Peyer's patch (tissue), 4 donors: ENCODE results near the gene CCNJ. TPM values are rescaled to one million over a fixed set of nuclear protein-coding genes. Genes with fewer than 3 reads are reported as not detected.
A peak's percentile ranks its signal among the peaks of the same experiment; 100 is the strongest.
"Not testable (repeated sequence)": the region's sequence is repeated elsewhere in the genome, so short reads cannot be mapped to it uniquely, and the experiment has no call there.

Experiments
- DNase-seq, 3 donors: peaks; one replicate each; pipeline ENCODE4 v3.0.0-alpha.2; 2017 to 2019
- H3K27ac ChIP-seq, 4 donors: fragments of 200-600 bp; sonication (generic); one replicate each; pipeline ENCODE4 v1.5.1; 2016 to 2019
- H3K27me3 ChIP-seq, 2 donors: fragments of 200-600 bp; sonication (generic); one replicate each; pipeline ENCODE4 v1.5.1; 2019
- H3K36me3 ChIP-seq, 3 donors: fragments of 200-600 bp; sonication (generic); one replicate each; pipeline ENCODE4 v1.5.1; 2016 to 2019
- H3K4me1 ChIP-seq, 4 donors: fragments of 200-600 bp; sonication (generic); one replicate each; pipeline ENCODE4 v1.5.1; 2016 to 2019
- H3K4me3 ChIP-seq, 4 donors: fragments of 200-600 bp; sonication (generic); 1 replicate in 3 of 4; 2 replicates in 1 of 4; pipeline ENCODE4 v1.5.1; 2016 to 2019; ENCODE audit warnings: mild to moderate bottlenecking in 1 of 4
- H3K9me3 ChIP-seq, 4 donors: fragments of 200-600 bp; sonication (generic); one replicate each; pipeline ENCODE4 v1.5.1; 2016 to 2019; ENCODE audit warnings: mild to moderate bottlenecking in 1 of 4
- CTCF ChIP-seq, 6 experiments: fragments of 450-650 bp in 4 of 6; fragments of 200-600 bp in 2 of 6; sonication (generic) in 1 of 6; IDR thresholded peaks; one replicate each; pipeline ENCODE4 v1.5.1; 2017 to 2019; ENCODE audit warnings: antibody characterized with exemption in 6 of 6, mild to moderate bottlenecking in 3 of 6, moderate library complexity in 1 of 6
- POLR2A ChIP-seq, 2 donors: fragments of 450-650 bp; IDR thresholded peaks; one replicate each; pipeline ENCODE4 v1.5.1; 2017; ENCODE audit warnings: antibody characterized with exemption in 2 of 2, mild to moderate bottlenecking in 2 of 2, moderate library complexity in 2 of 2
- total RNA-seq, 4 donors: library from RNA; depleted of rRNA; stranded (reverse); fragments of >200 nt; gene quantifications; one replicate each; pipeline ENCODE4 v1.1.0, GENCODE V29; 2016

CCNJ gene
- 1 to 10 TPM; 1.7 to 5.8 (median 4.5) TPM for total RNA-seq

- no peaks in the 10 kb centered on the region for H3K36me3 ChIP-seq
Measured at GRCh38 chr10:96043033-96043892, at the start of gene CCNJ. Gene CCNJ, plus strand, starts transcription at chr10:96043583. Its CDS starts 811 bp downstream, at chr10:96044394.

GRCh38 chr10:95994376-95994775, 49.0 kb upstream of the CCNJ start:
- not testable (repeated sequence) for H3K36me3 ChIP-seq, H3K4me3 ChIP-seq, H3K27ac ChIP-seq, H3K9me3 ChIP-seq, H3K4me1 ChIP-seq, H3K27me3 ChIP-seq, DNase-seq

More at GRCh38 chr10:96043033-96043892, at the start of gene CCNJ:
- Histone ChIP-seq H3K27ac (peak within 1 kb of the TSS; percentile 78 to 89 (median 85)), H3K27me3 (no peaks in the 10 kb centered on the region), H3K4me3 (peak within 1 kb of the TSS; percentile 70 to 90 (median 88)), H3K4me1 (peaks cover 0 to 18% (median 3%) of the 10 kb centered on the region in 4 donors), H3K9me3 (no peaks in the 10 kb centered on the region)
- peak; percentile 86 to 95 (median 92) for DNase-seq
- peak; percentile 62 to 84 for TF ChIP-seq POLR2A (IDR thresholded peaks at IDR 0.05)
- peak in 2 of 6 experiments; percentile 28 to 35 for TF ChIP-seq CTCF (IDR thresholded peaks at IDR 0.05)

GRCh38 chr10:95998255-95998784, 45.1 kb upstream of the CCNJ start:
- no peak for DNase-seq
- Histone ChIP-seq H3K27me3 (no peaks in the 10 kb centered on the region), H3K36me3 (no peaks in the 10 kb centered on the region), H3K4me3 (no peak overlapping the region), H3K4me1 (no peaks in the 10 kb centered on the region), H3K27ac (no peak overlapping the region), H3K9me3 (no peaks in the 10 kb centered on the region)
- TF ChIP-seq POLR2A (IDR thresholded peaks at IDR 0.05) (no peak), CTCF (IDR thresholded peaks at IDR 0.05) (no peak)

GRCh38 chr10:96013956-96014355, 29.4 kb upstream of the CCNJ start:
- no peaks in the 10 kb centered on the region for H3K9me3 ChIP-seq
- no peak for TF ChIP-seq POLR2A (IDR thresholded peaks at IDR 0.05)
- no peaks in the 10 kb centered on the region for H3K27me3 ChIP-seq
- peaks cover 0 to 4% (median 0%) of the 10 kb centered on the region in 4 donors for H3K4me1 ChIP-seq
- no peaks in the 10 kb centered on the region for H3K36me3 ChIP-seq
- H3K27ac ChIP-seq, result no peak overlapping the region
- DNase-seq, result no peak
- H3K4me3 ChIP-seq, result no peak overlapping the region

- Histone ChIP-seq H3K4me1 (peaks cover 0 to 4% (median 0%) of the 10 kb centered on the region in 4 donors), H3K9me3 (no peaks in the 10 kb centered on the region), H3K27me3 (no peaks in the 10 kb centered on the region), H3K4me3 (no peak overlapping the region), H3K27ac (no peak overlapping the region), H3K36me3 (no peaks in the 10 kb centered on the region)
- DNase-seq, result no peak
- no peak for TF ChIP-seq CTCF (IDR thresholded peaks at IDR 0.05)
- no peak for TF ChIP-seq POLR2A (IDR thresholded peaks at IDR 0.05)
Measured at GRCh38 chr10:96014473-96015102, 28.8 kb upstream of the CCNJ start.

GRCh38 chr10:96017191-96017687, 26.1 kb upstream of the CCNJ start:
- Histone ChIP-seq H3K27ac (no peak overlapping the region), H3K9me3 (no peaks in the 10 kb centered on the region), H3K4me1 (peaks cover 0 to 4% (median 0%) of the 10 kb centered on the region in 4 donors), H3K27me3 (no peaks in the 10 kb centered on the region), H3K36me3 (no peaks in the 10 kb centered on the region), H3K4me3 (no peak overlapping the region)
- TF ChIP-seq CTCF (IDR thresholded peaks at IDR 0.05), result peak in 5 of 6 experiments; percentile 47 to 95 (median 86)
- no peak for TF ChIP-seq POLR2A (IDR thresholded peaks at IDR 0.05)
- peak in 1 of 3 donors; percentile 62 for DNase-seq
